Stimulated activated CD4-positive, alpha-beta T cell treated with anti-CD3 and anti-CD28 coated beads, Interleukin-15, amount 100 ng/mL, for 1 hour (primary cell): ENCODE measurements around the gene CRYGS.

Source experiments
- DNase-seq, 2 donors: peaks; one replicate each; pipeline ENCODE4 v3.0.0-alpha.2; 2020; ENCODE audit warnings: low read depth in 1 of 2, low spot score in 1 of 2

Gene CRYGS

GRCh38 chr3:186496016-186496415, 48.2 kb downstream of the CRYGS start:
- no peak for DNase-seq

GRCh38 chr3:186493525-186494255, 50.5 kb downstream of the CRYGS start:
- DNase-seq = no peak

DNA sequence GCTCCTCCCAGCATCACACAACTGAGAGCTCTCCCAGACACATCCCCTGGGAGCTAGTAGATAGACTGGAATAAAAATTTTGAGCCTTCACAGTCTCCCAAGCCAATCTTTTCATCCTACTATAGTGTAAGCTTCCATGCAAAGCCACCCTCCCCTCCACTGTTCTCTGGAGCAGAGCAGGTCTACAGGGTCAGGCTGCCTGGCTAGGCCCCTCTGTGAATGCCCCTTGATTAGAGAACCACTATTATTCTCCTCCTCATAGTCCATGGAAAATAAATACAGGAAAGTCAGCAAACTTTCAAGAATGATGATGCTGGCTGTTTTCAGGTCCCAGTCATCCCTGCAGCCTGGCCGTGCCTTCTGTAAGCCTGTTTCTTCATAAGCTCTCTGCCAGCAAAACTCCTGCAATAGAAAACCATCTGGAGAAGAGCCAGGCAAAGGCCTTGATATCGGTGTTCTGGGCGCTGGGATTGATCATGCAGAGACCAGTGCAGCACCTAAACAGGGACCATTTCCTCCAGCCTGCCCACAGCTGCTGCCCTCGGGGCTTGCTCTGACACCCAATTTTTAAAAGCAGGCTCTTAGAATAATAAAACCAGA, 51.7 kb downstream of the CRYGS start:
- no peak for DNase-seq

DNA sequence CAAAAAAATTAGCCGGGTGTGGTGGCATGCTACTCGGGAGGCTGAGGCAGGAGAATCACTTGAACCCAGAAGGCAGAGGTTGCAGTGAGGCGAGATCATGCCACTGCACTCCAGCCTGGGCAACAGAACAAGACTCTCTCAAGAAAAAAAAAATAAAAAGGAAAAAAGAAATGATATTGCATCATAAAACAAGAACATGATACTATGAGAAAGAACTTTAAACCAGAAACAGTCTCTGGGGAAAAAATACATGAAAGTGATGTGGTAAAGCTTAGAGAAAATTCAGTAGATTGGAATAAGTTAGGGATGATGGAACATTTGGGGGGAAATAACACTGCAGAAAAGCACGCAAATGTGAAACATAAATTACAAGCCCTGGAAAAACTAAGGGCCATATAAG, 54.7 kb downstream of the CRYGS start:
- no peak for DNase-seq
